HG02981 (cell line): ENCODE measurements around the gene ATP1A3.

Experiments used
- ATAC-seq: cut with Tn5 transposase; IDR thresholded peaks from one replicate; pipeline ENCODE4 v1.9.1; 2021; ENCODE audit warnings: mild to moderate bottlenecking, moderate library complexity; ENCODE audit not compliant: unreplicated experiment

The ATP1A3 gene

GRCh38 chr19:41987141-41987860 is 6.7 kb downstream of the ATP1A3 start:
- ATAC-seq = no peak

GRCh38 chr19:41984961-41985360 is 9.1 kb downstream of the ATP1A3 start:
- no peak for ATAC-seq

DNA sequence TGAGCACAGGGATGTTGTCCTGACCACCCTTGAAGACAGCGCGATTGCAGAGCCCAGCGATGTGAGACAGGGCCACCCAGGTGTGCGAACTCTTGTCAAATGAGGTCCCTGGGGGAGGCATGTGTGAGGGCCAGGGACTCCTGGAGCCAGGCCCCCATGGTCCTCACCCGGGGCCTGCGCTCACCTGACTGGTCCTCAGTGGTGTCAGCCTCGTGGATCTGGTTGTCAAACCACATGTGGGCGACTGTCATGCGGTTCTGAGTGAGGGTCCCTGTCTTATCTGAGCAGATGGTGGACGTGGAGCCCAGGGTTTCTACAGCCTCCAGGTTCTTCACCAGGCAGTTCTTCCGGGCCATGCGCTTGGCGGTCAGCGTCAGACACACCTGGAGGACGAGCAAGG is 12.3 kb downstream of the ATP1A3 start:
- no peak for ATAC-seq

GRCh38 chr19:41978470-41978869 is 15.6 kb downstream of the ATP1A3 start:
- no peak for ATAC-seq

DNA sequence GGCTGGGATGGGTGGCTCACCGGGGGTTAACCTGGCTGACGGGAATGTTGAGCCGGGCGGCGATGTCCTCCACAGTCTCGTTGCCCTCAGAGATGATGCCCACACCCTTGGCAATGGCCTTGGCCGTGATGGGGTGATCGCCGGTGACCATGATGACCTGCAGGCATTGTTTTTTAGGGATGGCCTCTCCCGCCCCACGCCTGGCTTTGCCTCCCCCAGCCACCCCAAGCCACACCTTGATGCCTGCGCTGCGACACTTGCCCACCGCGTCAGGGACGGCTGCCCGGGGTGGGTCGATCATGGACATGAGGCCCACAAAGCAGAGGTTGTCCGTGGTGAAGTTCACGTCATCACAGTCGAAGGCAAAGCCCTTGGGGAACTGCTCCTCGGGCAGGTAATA is 16.1 kb downstream of the ATP1A3 start:
- ATAC-seq = no peak

DNA sequence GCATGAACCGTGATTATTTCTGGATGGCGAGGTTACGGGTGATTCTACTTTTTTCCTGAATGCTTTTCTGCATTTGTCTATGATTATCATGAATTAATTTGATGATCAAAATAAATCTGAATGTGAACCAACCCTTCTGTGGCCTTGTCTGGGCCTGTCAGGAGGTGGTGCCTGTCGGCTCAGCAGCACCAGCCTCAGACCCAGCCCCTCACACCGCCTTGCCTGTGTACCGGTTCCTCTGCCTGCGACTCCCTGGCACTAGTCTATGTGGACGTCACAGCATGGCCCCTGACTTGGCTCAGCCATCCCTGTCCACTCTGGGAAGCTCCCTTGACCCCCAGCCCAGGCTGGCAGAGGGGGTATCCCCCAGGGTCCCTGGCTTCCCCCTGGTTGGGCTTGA is 19.4 kb downstream of the ATP1A3 start:
- ATAC-seq = no peak

DNA sequence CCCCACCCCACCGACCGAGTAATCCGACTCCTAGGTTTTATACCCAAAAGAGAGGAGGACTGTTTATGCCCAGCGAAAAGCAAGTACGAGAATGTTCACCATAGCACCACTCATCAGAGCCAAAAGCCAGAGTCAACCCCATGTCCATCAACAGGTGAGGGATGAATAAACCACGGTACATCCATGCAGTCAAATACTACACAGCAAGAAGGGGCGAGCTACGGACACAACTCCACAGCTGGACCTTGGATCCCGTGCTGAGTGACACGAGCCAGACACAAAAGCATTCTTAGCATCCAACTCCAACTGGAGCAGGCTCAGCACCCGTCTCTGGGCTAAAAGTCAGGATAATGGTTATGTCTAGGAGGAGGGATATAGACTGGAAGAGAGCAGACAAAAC is 22.7 kb downstream of the ATP1A3 start:
- no peak for ATAC-seq

GRCh38 chr19:41969772-41970458 is 24.1 kb downstream of the ATP1A3 start:
- no peak for ATAC-seq

- ATAC-seq = no peak
Measured at GRCh38 chr19:41968751-41969595, 25.1 kb downstream of the ATP1A3 start.

GRCh38 chr19:41967054-41967783 is 26.8 kb downstream of the ATP1A3 start:
- ATAC-seq = no peak

DNA sequence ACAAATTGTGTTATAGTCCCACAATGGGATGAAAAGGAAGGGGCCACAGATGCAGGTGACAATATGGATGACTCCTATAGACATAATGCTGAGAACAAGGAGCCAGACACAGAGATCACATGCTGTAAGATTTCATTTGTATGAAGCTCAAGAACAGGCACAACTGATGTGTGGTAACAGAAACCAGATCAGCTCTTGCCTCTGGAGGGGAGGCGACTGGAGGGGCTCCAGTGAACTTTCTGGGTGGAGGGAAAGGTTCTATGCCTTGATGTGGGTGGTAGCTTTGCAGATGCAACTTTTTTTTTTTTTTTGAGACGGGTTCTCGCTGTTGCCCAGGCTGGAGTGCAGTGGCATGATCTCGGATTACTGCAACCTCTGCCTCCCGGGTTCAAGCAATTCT is 28.9 kb downstream of the ATP1A3 start:
- no peak for ATAC-seq

GRCh38 chr19:41960973-41961372 is 33.1 kb downstream of the ATP1A3 start:
- ATAC-seq = no peak

- ATAC-seq = peak; percentile 90
Measured at GRCh38 chr19:41959056-41960053, 34.7 kb downstream of the ATP1A3 start, which contains the start of gene RABAC1. Gene RABAC1 (minus strand): TSS chr19:41959321. CDS start chr19:41959292, 29 bp downstream.

GRCh38 chr19:41958367-41959055 is 35.5 kb downstream of the ATP1A3 start:
- ATAC-seq = peak; percentile 21

- no peak for ATAC-seq
Measured at GRCh38 chr19:41957838-41958366, 36.1 kb downstream of the ATP1A3 start.

DNA sequence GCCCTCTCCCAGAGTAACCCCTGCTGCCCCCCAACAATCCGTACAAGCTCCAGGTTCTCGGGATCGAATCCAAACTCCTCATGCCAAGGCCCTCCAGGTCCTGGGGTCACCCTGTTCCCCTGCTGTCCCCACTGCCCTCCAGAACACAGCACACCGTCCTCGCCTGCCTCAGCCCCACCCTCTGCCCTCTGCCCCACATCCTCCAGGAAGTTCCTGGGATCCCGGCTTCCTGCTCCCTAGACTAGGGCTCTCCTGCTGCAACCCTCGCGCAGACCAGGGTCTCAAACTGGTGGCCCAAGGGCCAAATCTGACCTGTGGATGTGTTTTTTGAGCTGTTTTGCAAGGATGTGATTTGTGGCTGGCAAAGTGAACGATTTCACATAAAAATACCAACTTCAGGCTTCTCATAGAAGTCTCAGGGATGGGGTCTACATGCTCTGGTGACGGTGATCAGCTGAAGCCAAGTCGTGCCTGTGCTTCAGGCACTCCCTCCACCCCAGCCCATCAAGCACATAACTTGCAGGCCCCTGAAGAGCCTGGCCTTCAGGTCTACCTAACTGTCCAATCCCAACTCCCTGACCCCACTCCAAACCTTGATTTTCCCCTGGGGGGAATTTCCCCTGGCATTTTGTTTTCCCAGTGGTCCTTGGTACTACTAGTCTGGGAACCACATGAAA is 36.7 kb downstream of the ATP1A3 start:
- no peak for ATAC-seq

DNA sequence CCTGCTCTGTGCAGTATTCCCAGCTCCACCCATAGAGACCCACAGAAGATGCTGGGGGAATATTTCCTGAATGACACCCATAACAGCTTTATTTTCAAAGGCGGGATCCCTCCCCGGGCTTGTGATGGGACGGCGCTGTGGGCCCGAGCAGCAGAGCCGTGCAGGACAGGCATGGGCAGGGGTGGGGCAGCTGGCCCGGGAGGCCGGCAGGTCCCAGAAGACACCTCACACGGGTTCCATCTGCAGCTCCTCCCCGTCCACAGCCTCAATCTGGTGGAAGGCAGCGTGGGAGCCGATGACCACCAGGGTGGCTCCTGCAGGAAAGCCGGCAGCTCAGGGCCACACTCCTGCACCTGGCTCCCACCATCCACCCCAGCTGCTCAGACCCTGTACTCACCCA is 37.4 kb downstream of the ATP1A3 start:
- no peak for ATAC-seq

GRCh38 chr19:41955521-41955920 is 38.5 kb downstream of the ATP1A3 start:
- no peak for ATAC-seq
